HUES6 (cell line): ENCODE data around the gene ARHGAP42.
"Not testable (repeated sequence)": the region's sequence is repeated elsewhere in the genome, so short reads cannot be mapped to it uniquely, and the experiment has no call there.

Experiments used
- H3K27ac ChIP-seq: 2 replicates; pipeline ENCODE4 v1.7.0; 2013; ENCODE audit warnings: low read depth, mild to moderate bottlenecking, low read length, inconsistent platforms
- H3K27me3 ChIP-seq: 2 replicates; pipeline ENCODE4 v1.6.1; 2013; ENCODE audit warnings: low read length; ENCODE audit not compliant: control insufficient read depth, insufficient read depth
- H3K36me3 ChIP-seq: 2 replicates; pipeline ENCODE4 v1.6.1; 2013; ENCODE audit warnings: low read length; ENCODE audit not compliant: control insufficient read depth, insufficient read depth
- H3K4me1 ChIP-seq: 2 replicates; pipeline ENCODE4 v1.6.1; 2013; ENCODE audit warnings: low read length; ENCODE audit not compliant: control insufficient read depth, insufficient read depth
- H3K4me3 ChIP-seq: 2 replicates; pipeline ENCODE4 v1.5.1; 2013; ENCODE audit warnings: low read depth, low read length
- H3K9ac ChIP-seq: one replicate; pipeline ENCODE4 v1.6.1; 2013; ENCODE audit warnings: mild to moderate bottlenecking, low read length
- H3K9me3 ChIP-seq: 2 replicates; pipeline ENCODE4 v1.6.1; 2013; ENCODE audit warnings: low read depth, low read length; ENCODE audit not compliant: control insufficient read depth, insufficient read depth

ARHGAP42 gene

GRCh38 chr11:100876815-100877520 lies 189.9 kb downstream of the ARHGAP42 start:
- H3K4me1 ChIP-seq: peaks cover 37% of the 10 kb centered on the region
- H3K27ac ChIP-seq: peak overlapping the region; percentile 86
- no peaks in the 10 kb centered on the region for H3K27me3 ChIP-seq
- H3K4me3 ChIP-seq: no peak overlapping the region
- no peaks in the 10 kb centered on the region for H3K36me3 ChIP-seq
- no peaks in the 10 kb centered on the region for H3K9me3 ChIP-seq
- peak overlapping the region; percentile 69 for H3K9ac ChIP-seq

GRCh38 chr11:100878474-100878873 lies 191.4 kb downstream of the ARHGAP42 start:
- Histone ChIP-seq H3K4me3 (no peak overlapping the region), H3K36me3 (no peaks in the 10 kb centered on the region), H3K9ac (no peak overlapping the region), H3K4me1 (peaks cover 37% of the 10 kb centered on the region), H3K9me3 (no peaks in the 10 kb centered on the region), H3K27me3 (no peaks in the 10 kb centered on the region), H3K27ac (no peak overlapping the region)

DNA sequence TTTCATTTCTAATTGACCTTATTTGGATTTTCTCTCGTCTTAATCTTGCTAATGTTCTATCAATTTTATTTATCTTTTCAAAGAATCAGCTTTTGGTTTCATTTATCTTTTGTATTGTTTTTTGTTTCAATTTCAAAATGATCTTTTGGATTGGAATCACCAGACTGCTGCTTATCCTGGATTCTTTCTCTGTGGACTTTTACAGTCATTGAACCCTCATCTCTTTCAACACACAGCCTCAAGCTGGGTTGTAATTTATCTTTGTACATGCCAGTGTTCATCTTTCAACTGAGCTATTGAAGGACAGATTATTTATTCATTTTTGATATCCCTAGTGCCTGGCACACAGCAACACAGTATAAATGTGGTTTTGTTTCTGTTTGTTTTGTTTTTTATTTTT lies 195.9 kb downstream of the ARHGAP42 start:
- Histone ChIP-seq H3K9ac (no peak overlapping the region), H3K27me3 (no peaks in the 10 kb centered on the region), H3K4me1 (peaks cover 3% of the 10 kb centered on the region; the same call in 1 of the 2 replicates), H3K9me3 (no peaks in the 10 kb centered on the region), H3K4me3 (no peak overlapping the region), H3K36me3 (no peaks in the 10 kb centered on the region), H3K27ac (no peak overlapping the region)

- H3K27me3 ChIP-seq: no peaks in the 10 kb centered on the region
- no peak overlapping the region for H3K9ac ChIP-seq
Measured at GRCh38 chr11:100883830-100884229, 196.7 kb downstream of the ARHGAP42 start.

DNA sequence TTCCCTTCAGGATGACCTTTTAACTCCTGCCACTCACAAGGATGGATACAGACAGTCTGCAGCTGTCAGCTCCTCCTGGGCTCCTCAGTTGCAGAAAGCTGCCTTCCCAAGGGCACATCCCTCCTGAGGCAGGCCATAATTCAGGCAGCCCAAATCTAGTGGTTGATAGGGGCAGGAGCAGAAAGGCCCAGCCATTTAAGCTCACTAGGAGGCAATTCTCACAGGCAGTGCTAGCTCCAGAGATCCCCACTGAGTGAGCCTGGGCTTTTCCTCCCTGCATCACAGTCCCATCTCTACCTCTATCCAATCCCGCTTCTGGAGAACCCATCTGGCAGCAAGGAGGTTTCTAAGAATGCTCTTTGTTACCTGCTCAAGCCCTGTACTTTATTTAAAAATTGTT lies 200.6 kb downstream of the ARHGAP42 start:
- H3K27me3 ChIP-seq: no peaks in the 10 kb centered on the region
- no peaks in the 10 kb centered on the region for H3K9me3 ChIP-seq
- H3K9ac ChIP-seq: no peak overlapping the region
- no peaks in the 10 kb centered on the region for H3K36me3 ChIP-seq
- H3K4me1 ChIP-seq: peaks cover 12% of the 10 kb centered on the region; the same call in 1 of the 2 replicates
- H3K4me3 ChIP-seq: no peak overlapping the region
- no peak overlapping the region for H3K27ac ChIP-seq

More at GRCh38 chr11:100883830-100884229, 196.7 kb downstream of the ARHGAP42 start:
- H3K4me1 ChIP-seq: peaks cover 3% of the 10 kb centered on the region; the same call in 1 of the 2 replicates
- H3K9me3 ChIP-seq: no peaks in the 10 kb centered on the region
- H3K36me3 ChIP-seq: no peaks in the 10 kb centered on the region
- no peak overlapping the region for H3K4me3 ChIP-seq
- H3K27ac ChIP-seq: no peak overlapping the region

DNA sequence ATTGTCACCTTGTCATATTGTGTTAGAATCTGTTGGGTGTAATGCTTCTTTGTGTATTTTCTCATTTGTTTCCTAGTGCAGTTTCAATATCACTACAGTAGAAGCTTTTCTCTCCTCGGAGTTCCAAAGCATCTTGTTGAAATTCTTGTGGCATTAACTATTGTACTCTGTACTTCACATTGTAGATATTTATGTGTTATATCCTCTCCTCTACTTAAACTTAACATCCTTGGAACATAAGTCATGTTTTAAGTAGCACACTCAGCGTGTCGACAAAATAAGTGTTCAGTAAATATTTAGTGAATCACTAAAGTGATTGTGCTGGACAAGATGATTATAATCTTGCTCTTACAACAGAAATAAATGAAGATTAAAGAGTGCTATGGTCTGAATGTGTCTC lies 201.7 kb downstream of the ARHGAP42 start:
- Histone ChIP-seq H3K27me3 (no peaks in the 10 kb centered on the region), H3K4me3 (no peak overlapping the region), H3K9me3 (no peaks in the 10 kb centered on the region), H3K27ac (no peak overlapping the region), H3K4me1 (peaks cover 12% of the 10 kb centered on the region; the same call in 1 of the 2 replicates), H3K9ac (no peak overlapping the region), H3K36me3 (no peaks in the 10 kb centered on the region)

GRCh38 chr11:100889758-100890157 lies 202.7 kb downstream of the ARHGAP42 start:
- H3K27ac ChIP-seq: no peak overlapping the region

DNA sequence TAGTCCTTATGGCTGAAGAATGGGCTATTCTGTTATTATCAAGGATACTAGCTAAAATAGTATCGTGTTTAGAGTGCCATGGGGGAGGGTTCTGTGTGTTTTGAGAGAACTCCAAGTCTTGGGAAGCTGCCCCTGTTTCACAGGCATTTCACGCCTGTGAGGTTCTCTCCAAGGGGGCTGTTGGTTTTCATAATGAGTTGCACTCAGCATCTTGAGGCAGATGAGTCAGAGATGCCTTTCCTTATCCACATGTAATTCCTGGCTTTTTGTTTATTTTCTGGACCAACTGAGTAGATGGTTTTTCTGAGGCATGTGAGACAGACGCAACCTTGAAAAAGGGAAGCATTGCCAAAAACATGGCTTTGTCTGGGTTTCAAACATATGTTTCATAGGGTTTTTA lies 203.7 kb downstream of the ARHGAP42 start:
- Histone ChIP-seq H3K36me3 (no peaks in the 10 kb centered on the region), H3K27ac (no peak overlapping the region), H3K9me3 (no peaks in the 10 kb centered on the region), H3K4me3 (no peak overlapping the region), H3K4me1 (peaks cover 12% of the 10 kb centered on the region; the same call in 1 of the 2 replicates), H3K9ac (no peak overlapping the region), H3K27me3 (no peaks in the 10 kb centered on the region)

More at GRCh38 chr11:100889758-100890157, 202.7 kb downstream of the ARHGAP42 start:
- Histone ChIP-seq H3K36me3 (no peaks in the 10 kb centered on the region), H3K4me1 (peaks cover 12% of the 10 kb centered on the region; the same call in 1 of the 2 replicates), H3K9me3 (no peaks in the 10 kb centered on the region), H3K9ac (no peak overlapping the region), H3K27me3 (no peaks in the 10 kb centered on the region), H3K4me3 (no peak overlapping the region)

DNA sequence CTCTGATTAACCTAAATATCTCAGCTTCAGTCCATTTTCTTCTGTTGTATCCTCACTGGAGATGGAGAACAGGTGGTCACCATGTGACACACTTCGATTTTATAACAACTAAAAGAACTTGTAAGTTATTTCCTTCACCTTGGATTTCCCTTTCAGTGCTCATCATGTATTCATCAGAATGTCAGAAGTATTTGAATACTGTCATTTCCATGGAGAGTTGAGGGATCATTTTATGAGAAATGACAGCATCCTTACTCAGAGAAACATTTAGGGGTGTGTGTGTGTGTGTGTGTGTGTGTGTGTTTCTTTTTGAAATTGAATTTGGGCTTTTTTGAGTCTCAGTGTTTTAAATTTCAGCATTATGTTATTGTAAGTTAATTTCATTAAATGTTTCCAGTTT lies 205.8 kb downstream of the ARHGAP42 start:
- H3K9me3 ChIP-seq: no peaks in the 10 kb centered on the region
- peaks cover 9% of the 10 kb centered on the region; the same call in 1 of the 2 replicates for H3K4me1 ChIP-seq
- no peaks in the 10 kb centered on the region for H3K36me3 ChIP-seq
- H3K27me3 ChIP-seq: no peaks in the 10 kb centered on the region
- H3K27ac ChIP-seq: no peak overlapping the region
- no peak overlapping the region for H3K4me3 ChIP-seq
- no peak overlapping the region for H3K9ac ChIP-seq

DNA sequence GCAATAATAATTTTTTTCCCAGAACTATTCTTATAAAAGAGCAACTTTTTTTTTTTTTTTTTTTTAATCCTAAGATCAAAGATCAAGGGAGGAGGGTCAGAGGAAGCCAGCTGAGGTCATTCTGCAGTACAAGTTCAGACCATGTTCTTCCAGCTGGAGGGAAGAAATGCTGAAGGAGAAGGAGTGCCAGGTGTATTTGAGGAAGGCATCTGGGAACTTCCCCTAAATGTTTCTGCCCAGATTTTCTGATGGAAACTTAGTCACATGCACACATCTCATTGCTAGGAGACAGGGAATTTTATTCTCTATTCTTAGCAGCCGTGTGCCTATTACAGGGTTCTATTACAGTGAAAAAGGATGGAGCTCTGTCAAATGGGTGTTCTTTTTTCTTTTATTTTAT lies 208.4 kb downstream of the ARHGAP42 start:
- H3K9ac ChIP-seq: no peak overlapping the region
- no peak overlapping the region for H3K27ac ChIP-seq
- H3K36me3 ChIP-seq: no peaks in the 10 kb centered on the region
- H3K4me3 ChIP-seq: no peak overlapping the region
- peaks cover 6% of the 10 kb centered on the region; the same call in 1 of the 2 replicates for H3K4me1 ChIP-seq
- H3K9me3 ChIP-seq: no peaks in the 10 kb centered on the region
- no peaks in the 10 kb centered on the region for H3K27me3 ChIP-seq

DNA sequence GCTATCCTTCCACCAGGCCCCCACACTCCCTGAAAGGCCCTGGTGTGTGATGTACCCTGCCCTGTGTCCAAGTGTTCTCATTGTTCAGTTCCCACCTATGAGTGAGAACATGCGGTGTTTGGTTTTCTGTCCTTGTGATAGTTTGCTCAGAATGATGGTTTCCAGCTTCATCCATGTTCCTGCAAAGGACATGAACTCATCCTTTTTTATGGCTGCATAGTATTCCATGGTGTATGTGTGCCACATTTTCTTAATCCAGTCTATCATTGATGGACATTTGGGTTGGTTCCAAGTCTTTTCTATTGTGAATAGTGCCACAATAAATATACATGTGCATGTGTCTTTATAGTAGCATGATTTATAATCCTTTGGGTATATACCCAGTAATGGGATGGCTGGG lies 208.9 kb downstream of the ARHGAP42 start:
- not testable (repeated sequence) for H3K36me3 ChIP-seq, H3K27ac ChIP-seq, H3K27me3 ChIP-seq, H3K4me3 ChIP-seq, H3K9me3 ChIP-seq, H3K9ac ChIP-seq, H3K4me1 ChIP-seq
